Left lung (tissue), 10 donors: ENCODE results near the gene HIVEP1. TPM values are rescaled to one million over a fixed set of nuclear protein-coding genes. Genes with fewer than 3 reads are reported as not detected.
A peak's percentile ranks its signal among the peaks of the same experiment; 100 is the strongest.

Experiments used
- ATAC-seq: fragments of 200-7000 bp; cut with Tn5 transposase; one replicate; pipeline ENCODE4 v1.9.1; 2020; ENCODE audit warnings: moderate library complexity
- DNase-seq, 4 donors: peaks; one replicate each; pipeline ENCODE4 v3.0.0-alpha.2; 2013 to 2020
- H3K27ac ChIP-seq, 2 donors: fragments of 200-600 bp; sonication (generic) in 1 of 2; one replicate each; pipeline versions ENCODE4 v1.5.0 to v1.8.0; 2020 to 2021
- H3K27me3 ChIP-seq, 2 donors: fragments of 200-600 bp; sonication (generic) in 1 of 2; one replicate each; pipeline versions ENCODE4 v1.5.0 to v1.8.0; 2020 to 2021
- H3K36me3 ChIP-seq, 2 donors: fragments of 200-600 bp; sonication (generic) in 1 of 2; one replicate each; pipeline versions ENCODE4 v1.5.0 to v1.8.0; 2020 to 2021
- H3K4me1 ChIP-seq, 2 donors: fragments of 200-600 bp; one replicate each; pipeline ENCODE4 v1.8.0; 2021
- H3K4me3 ChIP-seq, 2 donors: fragments of 200-600 bp; sonication (generic) in 1 of 2; one replicate each; pipeline versions ENCODE4 v1.5.0 to v1.8.0; 2020 to 2021; ENCODE audit warnings: mild to moderate bottlenecking in 1 of 2
- H3K9me3 ChIP-seq, 2 donors: fragments of 200-600 bp; sonication (generic) in 1 of 2; one replicate each; pipeline versions ENCODE4 v1.5.0 to v1.8.0; 2020 to 2021
- intact Hi-C, 2 donors: fragments of 100-400 bp; cut with DNase I; formaldehyde crosslinking; loops; one replicate each; pipeline versions ENCODE4 v1.11.2 to v1.14.2; 2022
- polyA plus RNA-seq, 6 donors: library from polyadenylated mRNA; unstranded; fragments of 120-200 nt; gene quantifications; one replicate each; pipeline ENCODE4 v1.2.1, GENCODE V29; 2013; ENCODE audit not compliant: insufficient read length in 6 of 6
- total RNA-seq, 2 donors: library from RNA; stranded (reverse); fragmentation: NEBNext Ultra II Directional; extraction: Animal tissue kit (Norgen Biotek cat#: 25700); gene quantifications; one replicate each; pipeline ENCODE4 v1.2.1, GENCODE V29; 2021
- TF ChIP-seq, protein P1 (sequence below), 2 donors: fragments of 200-600 bp; sonication (generic) in 1 of 2; IDR thresholded peaks; one replicate each; pipeline versions ENCODE4 v1.5.0 to v1.8.0; 2021; ENCODE audit warnings: antibody characterized with exemption in 2 of 2
- donor health status: DM: no; HTN: yes; CAD: no.
- donor health status: DM: no; HTN: no; CAD: no.

The HIVEP1 gene
- total and polyA plus RNA-seq, 8 donors, result 24.1 to 35.9 (median 29.0) TPM

DNA sequence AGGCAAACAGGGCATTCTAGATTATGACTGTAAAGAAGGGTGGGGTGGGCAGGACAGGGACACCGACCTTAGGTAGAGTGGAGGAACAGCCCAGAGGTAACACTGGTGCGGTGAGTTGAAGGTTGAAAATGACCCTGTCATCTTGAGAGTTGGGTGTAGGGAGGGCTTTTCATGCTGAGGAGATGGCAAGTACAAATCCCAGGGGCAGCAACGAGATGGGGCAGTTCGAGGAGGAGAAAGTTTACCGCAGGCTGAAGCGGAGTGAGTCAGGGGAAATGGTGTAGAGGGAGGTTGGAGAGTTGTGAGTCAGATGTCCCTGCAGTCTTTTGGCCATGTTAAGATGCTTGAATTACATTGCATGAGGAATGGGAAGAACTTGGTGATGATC lies 101.1 kb downstream of the HIVEP1 start:
- intact Hi-C loops, result no loop called here
- TF ChIP-seq, protein P1, sequence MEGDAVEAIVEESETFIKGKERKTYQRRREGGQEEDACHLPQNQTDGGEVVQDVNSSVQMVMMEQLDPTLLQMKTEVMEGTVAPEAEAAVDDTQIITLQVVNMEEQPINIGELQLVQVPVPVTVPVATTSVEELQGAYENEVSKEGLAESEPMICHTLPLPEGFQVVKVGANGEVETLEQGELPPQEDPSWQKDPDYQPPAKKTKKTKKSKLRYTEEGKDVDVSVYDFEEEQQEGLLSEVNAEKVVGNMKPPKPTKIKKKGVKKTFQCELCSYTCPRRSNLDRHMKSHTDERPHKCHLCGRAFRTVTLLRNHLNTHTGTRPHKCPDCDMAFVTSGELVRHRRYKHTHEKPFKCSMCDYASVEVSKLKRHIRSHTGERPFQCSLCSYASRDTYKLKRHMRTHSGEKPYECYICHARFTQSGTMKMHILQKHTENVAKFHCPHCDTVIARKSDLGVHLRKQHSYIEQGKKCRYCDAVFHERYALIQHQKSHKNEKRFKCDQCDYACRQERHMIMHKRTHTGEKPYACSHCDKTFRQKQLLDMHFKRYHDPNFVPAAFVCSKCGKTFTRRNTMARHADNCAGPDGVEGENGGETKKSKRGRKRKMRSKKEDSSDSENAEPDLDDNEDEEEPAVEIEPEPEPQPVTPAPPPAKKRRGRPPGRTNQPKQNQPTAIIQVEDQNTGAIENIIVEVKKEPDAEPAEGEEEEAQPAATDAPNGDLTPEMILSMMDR (IDR thresholded peaks at IDR 0.05), result no peak
- Histone ChIP-seq H3K4me1 (no peaks in the 10 kb centered on the region), H3K36me3 (peaks cover 0 to 9% of the 10 kb centered on the region in 2 donors), H3K27ac (no peak overlapping the region), H3K27me3 (no peaks in the 10 kb centered on the region), H3K9me3 (peaks cover 0 to 5% of the 10 kb centered on the region in 2 donors), H3K4me3 (no peak overlapping the region)
- DNase-seq (no peak), ATAC-seq (peak; percentile 16)

DNA sequence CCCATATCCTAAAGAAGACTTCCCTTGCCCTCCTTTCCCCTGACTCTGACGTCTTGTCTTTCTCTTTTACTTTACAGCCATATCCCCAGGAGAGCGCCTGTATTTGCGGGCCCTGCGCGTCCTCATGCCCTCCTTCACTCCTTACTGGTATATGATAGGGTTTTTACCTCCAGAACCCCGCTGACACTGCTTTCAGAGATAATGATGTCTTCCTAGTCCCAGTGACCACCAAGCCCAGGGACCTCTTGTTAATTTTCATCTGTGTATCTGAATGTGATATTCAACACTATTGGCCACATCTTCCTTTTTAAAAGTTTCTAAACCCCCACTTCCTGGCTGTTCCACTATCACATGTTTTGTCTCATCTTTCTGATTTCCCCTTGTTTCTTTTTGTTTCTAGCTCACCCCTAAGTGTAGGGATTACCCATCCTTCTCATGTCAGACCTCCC lies 102.0 kb downstream of the HIVEP1 start:
- no peaks in the 10 kb centered on the region for H3K27me3 ChIP-seq
- no peaks in the 10 kb centered on the region for H3K4me1 ChIP-seq
- TF ChIP-seq, protein P1 (IDR thresholded peaks at IDR 0.05), result no peak
- DNase-seq (no peak), ATAC-seq (no peak)
- H3K4me3 ChIP-seq, result no peak overlapping the region
- intact Hi-C loops, result no loop called here
- H3K27ac ChIP-seq, result no peak overlapping the region
- peaks cover 0 to 9% of the 10 kb centered on the region in 2 donors for H3K36me3 ChIP-seq
- peaks cover 0 to 5% of the 10 kb centered on the region in 2 donors for H3K9me3 ChIP-seq

DNA sequence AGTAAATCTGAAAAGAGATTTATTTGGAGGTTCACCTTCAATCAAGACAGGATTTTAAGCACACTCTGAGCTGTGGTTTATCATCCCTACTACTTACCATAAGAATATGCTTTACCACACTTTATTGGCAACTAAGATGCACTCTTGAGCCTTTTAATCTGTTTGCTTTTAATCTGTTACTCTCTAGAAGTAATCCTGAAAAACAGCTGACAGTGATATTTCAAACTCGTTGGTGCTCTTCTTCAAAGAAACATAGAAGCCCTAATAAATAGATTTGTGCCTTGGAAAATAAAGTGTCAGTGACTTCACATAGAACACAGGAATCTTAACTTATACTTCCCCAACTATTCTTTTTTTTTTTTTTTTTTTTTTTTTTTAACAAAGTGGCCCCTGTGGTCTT lies 102.9 kb downstream of the HIVEP1 start:
- Histone ChIP-seq H3K4me3 (no peak overlapping the region), H3K36me3 (peaks cover 0 to 13% of the 10 kb centered on the region in 2 donors), H3K4me1 (no peaks in the 10 kb centered on the region), H3K27ac (no peak overlapping the region), H3K27me3 (no peaks in the 10 kb centered on the region), H3K9me3 (peaks cover 0 to 5% of the 10 kb centered on the region in 2 donors)
- TF ChIP-seq, protein P1 (IDR thresholded peaks at IDR 0.05), result no peak
- DNase-seq, result no peak
- intact Hi-C loops, result no loop called here
- no peak for ATAC-seq

DNA sequence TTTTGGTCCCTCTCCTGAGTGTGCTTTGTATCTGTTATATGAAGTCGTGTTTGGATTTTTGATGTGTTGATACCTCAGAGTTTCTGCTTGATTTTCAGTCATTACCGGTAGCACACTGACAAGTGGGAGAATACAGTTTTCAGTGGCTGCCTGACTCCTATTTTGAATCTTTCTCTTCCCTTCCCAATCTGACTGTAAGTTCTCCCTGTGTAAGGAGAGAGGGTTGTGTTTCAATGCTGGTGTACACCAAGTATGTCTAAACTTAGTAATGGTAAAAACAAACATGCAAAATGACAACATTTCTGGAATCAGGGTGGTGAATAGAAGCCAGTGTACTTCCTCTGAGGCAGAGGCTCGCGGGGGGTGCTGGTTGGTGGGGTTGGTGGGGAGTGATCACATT lies 103.4 kb downstream of the HIVEP1 start:
- DNase-seq (no peak), ATAC-seq (no peak)
- Histone ChIP-seq H3K36me3 (peaks cover 0 to 18% of the 10 kb centered on the region in 2 donors), H3K27me3 (no peaks in the 10 kb centered on the region), H3K4me1 (no peaks in the 10 kb centered on the region), H3K4me3 (no peak overlapping the region), H3K27ac (no peak overlapping the region), H3K9me3 (peaks cover 0 to 5% of the 10 kb centered on the region in 2 donors)
- intact Hi-C loops, result no loop called here
- TF ChIP-seq, protein P1 (IDR thresholded peaks at IDR 0.05), result no peak

DNA sequence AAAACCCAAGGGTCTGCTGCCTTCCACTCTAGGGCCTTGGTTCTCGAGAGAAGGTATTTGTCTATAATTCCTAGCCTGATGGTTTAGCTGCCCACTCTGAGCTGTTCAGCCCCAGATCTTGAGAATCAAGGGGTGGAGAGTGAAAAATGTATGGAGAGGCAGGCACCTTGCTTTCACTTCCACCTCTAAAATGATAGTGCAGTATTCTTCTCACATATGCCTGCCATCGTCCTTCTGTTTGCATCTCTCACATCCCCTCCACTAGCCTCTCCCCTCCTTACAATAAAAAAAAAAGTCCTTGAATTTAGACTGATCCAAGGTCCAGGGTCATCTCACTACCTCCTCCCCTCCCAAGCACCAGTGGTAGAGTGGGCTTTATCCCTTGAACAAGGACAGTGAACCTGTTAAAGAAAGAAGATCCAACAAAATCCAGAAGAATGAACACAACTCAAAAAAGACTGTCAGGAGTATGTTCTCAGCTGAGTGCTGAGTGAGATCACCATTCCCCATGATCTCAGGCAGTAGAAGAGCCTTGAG lies 104.2 kb downstream of the HIVEP1 start:
- DNase-seq, result no peak
- intact Hi-C loops, result no loop called here
- peaks cover 0 to 20% of the 10 kb centered on the region in 2 donors for H3K36me3 ChIP-seq
- H3K4me1 ChIP-seq, result no peaks in the 10 kb centered on the region
- no peak for ATAC-seq
- peaks cover 0 to 5% of the 10 kb centered on the region in 2 donors for H3K9me3 ChIP-seq
- H3K4me3 ChIP-seq, result no peak overlapping the region
- no peak overlapping the region for H3K27ac ChIP-seq
- no peaks in the 10 kb centered on the region for H3K27me3 ChIP-seq
- TF ChIP-seq, protein P1 (IDR thresholded peaks at IDR 0.05), result no peak
